ENCODE data around the gene PPP2R1B. TPM values are rescaled to one million over a fixed set of nuclear protein-coding genes. Genes with fewer than 3 reads are reported as not detected.
A peak's percentile ranks its signal among the peaks of the same experiment; 100 is the strongest.

PPP2R1B gene
- polyA plus RNA-seq, 1 donor (not counting 4 experiments of a cell fraction or from before 2014, with no cell fraction given), result 33.6 TPM

- no peak overlapping the region for H3K27ac ChIP-seq (ENCODE audit: control insufficient read depth, insufficient read depth, low read length)
- TF ChIP-seq CTCF (optimal IDR thresholded peaks at IDR 0.05 in 1 of 3, IDR thresholded peaks at IDR 0.05 in 1 of 3, conservative IDR thresholded peaks at IDR 0.05 in 1 of 3; ENCODE audit: extremely low read depth in 1 of 3, insufficient read depth in 2 of 3, low read length in 3 of 3), result no peak
- no peak for TF ChIP-seq EZH2 (IDR thresholded peaks at IDR 0.05; ENCODE audit: low read length)
- no peak for FAIRE-seq
These were observed 34.4 kb downstream of the PPP2R1B start for GRCh38 chr11:111731821-111732220.

GRCh38 chr11:111730871-111731591 is 35.2 kb downstream of the PPP2R1B start:
- no peak overlapping the region for H3K4me2 ChIP-seq (ENCODE audit: control insufficient read depth, extremely low read depth, insufficient read depth, low read depth, low read length)
- peaks cover 33% of the 10 kb centered on the region for H3K4me1 ChIP-seq (ENCODE audit: control insufficient read depth, extremely low read depth, insufficient read depth, low read length)
- H2AFZ ChIP-seq (ENCODE audit: control insufficient read depth, low read length), result no peak overlapping the region
- H3K9ac ChIP-seq (ENCODE audit: control insufficient read depth, extremely low read depth, insufficient read depth, low read length), result peak overlapping the region; percentile 28
- no peak for DNase-seq (ENCODE audit: low read depth, low spot score)
- no peak overlapping the region for H3K27ac ChIP-seq (ENCODE audit: control insufficient read depth, insufficient read depth, low read length)
- H3K79me2 ChIP-seq (ENCODE audit: control insufficient read depth, insufficient read depth, low read length), result no peaks in the 10 kb centered on the region
- H3K27me3 ChIP-seq (ENCODE audit: control insufficient read depth, extremely low read depth, insufficient read depth, low read length), result no peaks in the 10 kb centered on the region
- H3K9me1 ChIP-seq (ENCODE audit: control insufficient read depth, extremely low read depth, insufficient read depth, low read length), result no peaks in the 10 kb centered on the region
- peak; percentile 67 for FAIRE-seq
- H4K20me1 ChIP-seq (ENCODE audit: control insufficient read depth, extremely low read depth, insufficient read depth, low read length), result no peaks in the 10 kb centered on the region
- H3K9me3 ChIP-seq (ENCODE audit: control insufficient read depth, low read depth, low read length), result no peaks in the 10 kb centered on the region
- peaks cover 0 to 4% of the 10 kb centered on the region in 2 experiments for H3K36me3 ChIP-seq (ENCODE audit: control insufficient read depth in 2 of 2, extremely low read depth in 1 of 2, insufficient read depth in 2 of 2, low read length in 2 of 2)
- H3K4me3 ChIP-seq (ENCODE audit: control insufficient read depth in 2 of 3, extremely low read depth in 1 of 3, insufficient read depth in 2 of 3, low read depth in 1 of 3, low read length in 3 of 3), result no peak overlapping the region
- dilution Hi-C loops (cut with MboI; ENCODE audit: extremely low pct_ligation_motif_present, low sequenced_read_pairs), result no loop called here
- no peak for TF ChIP-seq EZH2 (IDR thresholded peaks at IDR 0.05; ENCODE audit: low read length)
- no peak for TF ChIP-seq CTCF (optimal IDR thresholded peaks at IDR 0.05 in 1 of 3, IDR thresholded peaks at IDR 0.05 in 1 of 3, conservative IDR thresholded peaks at IDR 0.05 in 1 of 3; ENCODE audit: extremely low read depth in 1 of 3, insufficient read depth in 2 of 3, low read length in 3 of 3)

More at GRCh38 chr11:111731821-111732220, 34.4 kb downstream of the PPP2R1B start:
- H3K4me2 ChIP-seq (ENCODE audit: control insufficient read depth, extremely low read depth, insufficient read depth, low read depth, low read length), result no peak overlapping the region
- no peaks in the 10 kb centered on the region for H3K9me3 ChIP-seq (ENCODE audit: control insufficient read depth, low read depth, low read length)
- H3K79me2 ChIP-seq (ENCODE audit: control insufficient read depth, insufficient read depth, low read length), result no peaks in the 10 kb centered on the region
- H3K4me3 ChIP-seq (ENCODE audit: control insufficient read depth in 2 of 3, extremely low read depth in 1 of 3, insufficient read depth in 2 of 3, low read depth in 1 of 3, low read length in 3 of 3), result no peak overlapping the region
- no peak overlapping the region for H2AFZ ChIP-seq (ENCODE audit: control insufficient read depth, low read length)
- peaks cover 0 to 4% of the 10 kb centered on the region in 2 experiments for H3K36me3 ChIP-seq (ENCODE audit: control insufficient read depth in 2 of 2, extremely low read depth in 1 of 2, insufficient read depth in 2 of 2, low read length in 2 of 2)
- DNase-seq (ENCODE audit: low read depth, low spot score), result no peak
- dilution Hi-C loops (cut with MboI; ENCODE audit: extremely low pct_ligation_motif_present, low sequenced_read_pairs), result no loop called here
- no peak overlapping the region for H3K9ac ChIP-seq (ENCODE audit: control insufficient read depth, extremely low read depth, insufficient read depth, low read length)
- H3K27me3 ChIP-seq (ENCODE audit: control insufficient read depth, extremely low read depth, insufficient read depth, low read length), result no peaks in the 10 kb centered on the region
- H3K4me1 ChIP-seq (ENCODE audit: control insufficient read depth, extremely low read depth, insufficient read depth, low read length), result peaks cover 41% of the 10 kb centered on the region
- no peaks in the 10 kb centered on the region for H4K20me1 ChIP-seq (ENCODE audit: control insufficient read depth, extremely low read depth, insufficient read depth, low read length)
- peaks cover 3% of the 10 kb centered on the region for H3K9me1 ChIP-seq (ENCODE audit: control insufficient read depth, extremely low read depth, insufficient read depth, low read length)
